Right hindlimb (tissue), 1 donor: ENCODE data around the gene SARM1.
A peak's percentile ranks its signal among the peaks of the same experiment; 100 is the strongest.

Experiments used
- DNase-seq: peaks from one replicate; pipeline ENCODE4 v3.0.0-alpha.2; 2018

Gene SARM1

GRCh38 chr17:28342313-28342712 is 29.2 kb upstream of the SARM1 start:
- no peak for DNase-seq

GRCh38 chr17:28343491-28343932 is 28.0 kb upstream of the SARM1 start:
- DNase-seq, result no peak

- no peak for DNase-seq
Observed at GRCh38 chr17:28344011-28344410, 27.5 kb upstream of the SARM1 start.

GRCh38 chr17:28344435-28344901 is 27.0 kb upstream of the SARM1 start:
- no peak for DNase-seq

GRCh38 chr17:28345419-28346198 is 25.9 kb upstream of the SARM1 start:
- no peak for DNase-seq

- no peak for DNase-seq
Observed at GRCh38 chr17:28346199-28346580, 25.3 kb upstream of the SARM1 start.

GRCh38 chr17:28346746-28347246 is 24.7 kb upstream of the SARM1 start:
- no peak for DNase-seq

- DNase-seq, result no peak
Observed at GRCh38 chr17:28347261-28347891, 24.1 kb upstream of the SARM1 start.

GRCh38 chr17:28348979-28349378 is 22.5 kb upstream of the SARM1 start:
- no peak for DNase-seq

GRCh38 chr17:28350271-28350670 is 21.2 kb upstream of the SARM1 start:
- no peak for DNase-seq

GRCh38 chr17:28357061-28357900 is 14.2 kb upstream of the SARM1 start, which contains the start of gene POLDIP2:
Gene POLDIP2, minus strand, starts transcription at chr17:28357527. Its CDS starts 79 bp downstream, at chr17:28357448.
- peak; percentile 98 for DNase-seq

GRCh38 chr17:28357901-28358197 is 13.6 kb upstream of the SARM1 start:
- DNase-seq, result no peak

- DNase-seq, result no peak
Observed at GRCh38 chr17:28363186-28363585, 8.3 kb upstream of the SARM1 start.

- no peak for DNase-seq
Observed at GRCh38 chr17:28363776-28364650, 7.5 kb upstream of the SARM1 start.

- DNase-seq, result no peak
Observed at GRCh38 chr17:28364665-28365363, 6.7 kb upstream of the SARM1 start, which contains the start of gene SEBOX. Gene SEBOX, minus strand, starts transcription at chr17:28365199. Its CDS starts 48 bp downstream, at chr17:28365151.

GRCh38 chr17:28365487-28365886 is 6.0 kb upstream of the SARM1 start:
- DNase-seq, result peak; percentile 8

GRCh38 chr17:28366605-28367004 is 4.9 kb upstream of the SARM1 start:
- peak; percentile 7 for DNase-seq

- no peak for DNase-seq
Observed at GRCh38 chr17:28367641-28368305, 3.7 kb upstream of the SARM1 start.

GRCh38 chr17:28368306-28368831 is 3.1 kb upstream of the SARM1 start:
- no peak for DNase-seq

GRCh38 chr17:28368915-28369683 is 2.4 kb upstream of the SARM1 start:
- no peak for DNase-seq
